Pancreas (tissue), 10 donors: ENCODE results near the gene PHLPP2. TPM values are rescaled to one million over a fixed set of nuclear protein-coding genes. Genes with fewer than 3 reads are reported as not detected.
"Not testable (repeated sequence)": the region's sequence is repeated elsewhere in the genome, so short reads cannot be mapped to it uniquely, and the experiment has no call there.

ENCODE experiments used
- ATAC-seq, 4 donors: fragments of 200-7000 bp; cut with Tn5 transposase; one replicate each; pipeline versions ENCODE4 v1.8.0 to v1.9.1; 2020; ENCODE audit warnings: mild to moderate bottlenecking in 4 of 4, moderate library complexity in 4 of 4
- DNase-seq, 6 donors: peaks; one replicate each; pipeline ENCODE4 v3.0.0-alpha.2; 2020
- FAIRE-seq: peaks from 2 replicates; lab custom pipeline; 2012; peaks lifted over from hg19 to GRCh38; lab: Jason Lieb, UNC
- H3K27ac ChIP-seq, 4 donors: fragments of 200-600 bp; sonication (generic); 1 replicate in 3 of 4; 2 replicates in 1 of 4; pipeline versions ENCODE4 v1.5.0 to v1.8.0; 2020
- H3K27me3 ChIP-seq, 4 donors: fragments of 200-600 bp; one replicate each; pipeline ENCODE4 v1.8.0; 2021
- H3K36me3 ChIP-seq, 3 donors: fragments of 200-600 bp; sonication (generic) in 1 of 3; one replicate each; pipeline versions ENCODE4 v1.5.0 to v1.8.0; 2020 to 2021
- H3K4me1 ChIP-seq, 3 donors: fragments of 200-600 bp; one replicate each; pipeline ENCODE4 v1.8.0; 2021
- H3K4me3 ChIP-seq, 4 donors: fragments of 200-600 bp; sonication (generic) in 2 of 4; one replicate each; pipeline versions ENCODE4 v1.5.0 to v1.8.0; 2020 to 2021
- H3K9me3 ChIP-seq, 4 donors: fragments of 200-600 bp; one replicate each; pipeline ENCODE4 v1.8.0; 2021
- WGBS, 2 donors: extraction: QIAGEN DNeasy Blood & Tissue Kit; methylation state at CpG; one replicate each; pipeline ENCODE4 v1.1.7; 2013; 5-methylcytosine and 5-hydroxymethylcytosine counted together
- intact Hi-C, 3 donors: fragments of 100-400 bp; cut with DNase I; formaldehyde crosslinking; loops; one replicate each; pipeline versions ENCODE4 v1.11.1 to v1.14.2; 2022
- polyA plus RNA-seq, 2 donors: library from polyadenylated mRNA; stranded (reverse); fragments of 200-250 nt; gene quantifications; one replicate each; pipeline ENCODE4 v1.2.3, GENCODE V29; 2013
- total RNA-seq, 6 donors: library from RNA; stranded (reverse); fragmentation: NEBNext Ultra II Directional in 4 of 6; extraction: Animal tissue kit (Norgen Biotek cat#: 25700) in 4 of 6; gene quantifications; one replicate each; pipeline versions ENCODE4 v1.2.1 to v1.2.4, GENCODE V29; 2021 to 2023
- TF ChIP-seq, protein P1 (sequence below), 4 donors: fragments of 200-600 bp; sonication (generic) in 3 of 4; IDR thresholded peaks; one replicate each; pipeline versions ENCODE4 v1.5.0 to v1.8.0; 2021; ENCODE audit warnings: antibody characterized with exemption in 4 of 4
- donor health status: healthy with polysubstance abuse.
- donor health status: DM: no; HTN: no; CAD: no; lungs with moderate emphysema.
- donor health status: DM: no; HTN: no; CAD: no.
- donor health status: control.
- donor health status: control.
- donor health status: Bipolar disorder and iron deficiency.
- donor health status: DM: yes; HTN: yes; CAD: no.
- donor health status: DM: no; HTN: no; CAD: no.
- donor health status: DM: no; HTN: no; CAD: no.
- donor health status: DM: yes; HTN: yes; CAD: no.

The PHLPP2 gene
- total and polyA plus RNA-seq, 8 donors: 1.3 to 4.6 (median 2.8) TPM

DNA sequence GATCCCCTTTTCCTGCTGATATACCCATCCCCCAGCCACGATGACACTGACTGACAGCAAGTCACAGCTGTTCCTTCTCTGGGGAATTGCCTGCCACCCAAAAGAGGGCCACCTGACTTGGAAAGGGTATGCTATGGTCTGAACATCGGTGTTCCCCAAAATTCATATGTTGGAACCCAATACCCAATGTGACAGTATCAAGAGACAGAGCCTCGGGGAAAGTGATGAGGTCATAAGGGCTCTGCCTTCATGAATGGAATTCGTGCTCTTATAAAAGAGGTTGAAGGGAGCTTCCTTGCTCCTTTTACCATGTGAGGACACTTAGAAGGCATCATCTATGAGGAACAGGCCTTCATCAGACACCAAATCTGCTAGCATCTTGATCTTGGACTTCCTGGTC lies 106.1 kb downstream of the PHLPP2 start:
- no peak for ATAC-seq
- WGBS, 2 donors: 74 to 77% methylated on average over 4 of the region's 4 CpGs
- no peak overlapping the region for H3K4me3 ChIP-seq
- H3K27ac ChIP-seq: no peak overlapping the region
- H3K4me1 ChIP-seq: no peaks in the 10 kb centered on the region
- intact Hi-C loops: loop anchor here in 1 of 3 donors (10.0 kb wide), 1 partner anchor 204 kb away; no protein-coding TSS in a partner anchor
- TF ChIP-seq, protein P1, sequence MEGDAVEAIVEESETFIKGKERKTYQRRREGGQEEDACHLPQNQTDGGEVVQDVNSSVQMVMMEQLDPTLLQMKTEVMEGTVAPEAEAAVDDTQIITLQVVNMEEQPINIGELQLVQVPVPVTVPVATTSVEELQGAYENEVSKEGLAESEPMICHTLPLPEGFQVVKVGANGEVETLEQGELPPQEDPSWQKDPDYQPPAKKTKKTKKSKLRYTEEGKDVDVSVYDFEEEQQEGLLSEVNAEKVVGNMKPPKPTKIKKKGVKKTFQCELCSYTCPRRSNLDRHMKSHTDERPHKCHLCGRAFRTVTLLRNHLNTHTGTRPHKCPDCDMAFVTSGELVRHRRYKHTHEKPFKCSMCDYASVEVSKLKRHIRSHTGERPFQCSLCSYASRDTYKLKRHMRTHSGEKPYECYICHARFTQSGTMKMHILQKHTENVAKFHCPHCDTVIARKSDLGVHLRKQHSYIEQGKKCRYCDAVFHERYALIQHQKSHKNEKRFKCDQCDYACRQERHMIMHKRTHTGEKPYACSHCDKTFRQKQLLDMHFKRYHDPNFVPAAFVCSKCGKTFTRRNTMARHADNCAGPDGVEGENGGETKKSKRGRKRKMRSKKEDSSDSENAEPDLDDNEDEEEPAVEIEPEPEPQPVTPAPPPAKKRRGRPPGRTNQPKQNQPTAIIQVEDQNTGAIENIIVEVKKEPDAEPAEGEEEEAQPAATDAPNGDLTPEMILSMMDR (IDR thresholded peaks at IDR 0.05): no peak
- DNase-seq: no peak
- H3K9me3 ChIP-seq: no peaks in the 10 kb centered on the region
- H3K36me3 ChIP-seq: no peaks in the 10 kb centered on the region
- no peaks in the 10 kb centered on the region for H3K27me3 ChIP-seq
- no peak for FAIRE-seq

DNA sequence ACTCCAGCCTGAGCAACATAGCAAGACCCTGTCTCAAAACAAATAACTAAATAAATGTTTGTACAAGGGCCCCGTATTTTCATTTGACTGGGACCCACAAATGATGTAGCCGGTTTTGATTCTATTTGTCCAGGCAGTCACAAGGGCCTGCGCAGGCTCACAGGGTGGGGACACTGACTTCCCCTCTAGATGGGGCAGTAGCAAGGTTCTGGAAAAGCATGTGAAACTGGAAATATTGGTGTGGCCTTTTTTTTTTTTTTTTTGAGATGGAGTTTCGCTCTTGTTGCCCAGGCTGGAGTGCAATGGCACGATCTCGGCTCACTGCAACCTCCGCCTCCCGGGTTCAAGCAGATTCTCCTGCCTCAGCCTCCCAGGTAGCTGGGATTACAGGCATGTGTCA lies 109.5 kb downstream of the PHLPP2 start:
- not testable (repeated sequence) for H3K27ac ChIP-seq, H3K36me3 ChIP-seq, H3K9me3 ChIP-seq, DNase-seq, FAIRE-seq, H3K4me3 ChIP-seq, H3K27me3 ChIP-seq, ATAC-seq, H3K4me1 ChIP-seq
- intact Hi-C loops: loop anchor here in 1 of 3 donors (10.0 kb wide), 1 partner anchor 200 kb away; no protein-coding TSS in a partner anchor
- 85 to 90% methylated on average over 8 of the region's 8 CpGs for WGBS, 2 donors

DNA sequence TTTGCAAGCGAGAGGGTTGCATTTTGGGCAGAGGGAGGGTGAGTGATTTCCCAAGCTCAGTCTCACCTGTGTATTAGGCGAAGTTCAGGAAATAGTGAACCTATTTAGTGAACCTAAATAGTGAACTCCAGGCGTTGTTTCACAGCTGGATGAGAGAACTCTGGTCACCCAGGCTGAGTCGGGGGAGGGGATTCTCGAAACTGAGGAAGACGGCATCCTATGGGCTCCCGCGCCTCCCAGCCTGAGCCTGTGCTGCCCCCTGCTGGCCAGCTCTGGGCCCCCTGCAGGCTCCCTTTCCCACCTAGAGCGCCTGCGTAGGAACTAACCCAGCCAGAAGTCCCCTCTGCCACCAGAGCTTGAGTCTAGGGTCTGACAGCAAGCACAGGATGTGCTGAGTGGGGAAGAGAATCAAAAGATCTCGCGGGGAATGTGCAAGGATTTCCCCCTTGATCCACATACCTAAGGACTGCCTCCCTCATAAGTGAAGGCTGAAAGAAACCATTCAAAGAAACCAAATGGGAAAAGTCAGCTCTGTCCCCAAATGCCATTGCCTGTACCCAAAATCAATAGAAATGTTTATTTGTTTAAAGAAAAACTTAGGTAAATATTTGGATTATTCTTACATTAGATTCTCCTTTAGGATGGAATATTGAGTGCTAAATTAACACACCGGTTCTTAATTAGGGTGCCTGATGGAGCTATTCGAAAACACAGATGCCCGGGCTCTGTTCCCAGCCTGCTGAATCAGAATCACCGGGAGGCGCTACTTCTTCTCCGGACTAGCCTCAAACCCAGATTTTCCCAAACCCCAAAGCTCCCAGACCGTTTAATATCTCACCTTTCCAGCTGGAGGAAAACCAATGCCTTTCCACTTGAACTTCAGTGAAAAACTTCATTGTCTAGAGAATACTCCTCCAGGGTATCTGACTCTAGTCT lies 113.3 kb downstream of the PHLPP2 start:
- FAIRE-seq: no peak
- Histone ChIP-seq H3K9me3 (no peaks in the 10 kb centered on the region), H3K27ac (no peak overlapping the region), H3K4me1 (no peaks in the 10 kb centered on the region), H3K27me3 (no peaks in the 10 kb centered on the region), H3K4me3 (no peak overlapping the region), H3K36me3 (no peaks in the 10 kb centered on the region)
- ATAC-seq: peak; percentile 98 to 100 (median 99)
- peak; percentile 62 to 98 (median 86) for DNase-seq
- TF ChIP-seq, protein P1 (IDR thresholded peaks at IDR 0.05): peak; percentile 91 to 93 (median 93)
- intact Hi-C loops: loop anchor here in 1 of 3 donors (10.0 kb wide), 1 partner anchor 196 kb away; no protein-coding TSS in a partner anchor
- WGBS, 2 donors: 6 to 7% methylated on average over 19 of the region's 19 CpGs

DNA sequence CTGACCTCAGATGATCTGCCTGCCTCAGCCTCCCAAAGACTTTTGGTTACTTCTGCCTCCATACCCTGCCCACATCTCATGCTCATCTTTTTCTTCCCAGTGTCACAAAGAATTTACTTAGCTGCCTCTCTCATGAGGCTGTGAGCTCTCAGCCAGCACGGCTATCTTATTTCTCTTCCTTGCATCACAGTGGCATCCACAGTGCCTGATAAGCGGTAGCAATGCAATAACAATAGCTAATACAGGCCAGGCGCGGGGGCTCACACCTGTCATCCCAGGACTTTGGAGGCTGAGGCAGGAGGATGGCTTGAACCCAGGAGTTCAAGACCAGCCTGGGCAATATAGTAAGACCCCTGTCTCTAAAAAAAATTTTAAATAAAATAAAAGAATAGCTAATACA lies 114.1 kb downstream of the PHLPP2 start:
- H3K27ac ChIP-seq: no peak overlapping the region
- FAIRE-seq (no peak), ATAC-seq (no peak), DNase-seq (no peak)
- H3K9me3 ChIP-seq: no peaks in the 10 kb centered on the region
- 56% methylated on average over 4 of the region's 4 CpGs for WGBS, 2 donors
- TF ChIP-seq, protein P1 (IDR thresholded peaks at IDR 0.05): no peak
- no peak overlapping the region for H3K4me3 ChIP-seq
- no peaks in the 10 kb centered on the region for H3K4me1 ChIP-seq
- H3K36me3 ChIP-seq: no peaks in the 10 kb centered on the region
- H3K27me3 ChIP-seq: no peaks in the 10 kb centered on the region
- intact Hi-C loops: loop anchor here in 1 of 3 donors (10.0 kb wide), 1 partner anchor 196 kb away; no protein-coding TSS in a partner anchor

DNA sequence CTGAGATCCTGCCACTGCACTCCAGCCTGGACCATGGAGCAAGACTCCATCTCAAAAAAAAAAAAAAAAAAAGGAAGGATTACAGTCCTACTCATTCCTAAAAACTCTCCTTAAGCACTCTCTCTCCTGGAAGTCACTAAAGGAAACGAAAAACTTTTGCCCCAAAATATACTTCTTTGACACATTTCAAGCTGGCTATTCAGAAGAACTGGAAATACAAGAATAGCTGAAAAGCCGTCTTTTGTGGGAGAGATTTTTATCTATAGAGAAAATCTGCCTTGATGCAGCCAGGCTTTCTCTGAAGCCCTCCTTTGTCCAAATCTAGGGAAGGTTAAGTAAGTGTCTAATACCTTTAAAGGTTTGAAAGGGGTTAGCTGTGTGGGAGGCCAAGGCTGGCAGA lies 115.4 kb downstream of the PHLPP2 start:
- WGBS, 2 donors: 48 to 58% methylated on average over 2 of the region's 2 CpGs

More for the DNA sequence above, 115.4 kb downstream of the PHLPP2 start:
- no peaks in the 10 kb centered on the region for H3K36me3 ChIP-seq
- no peak overlapping the region for H3K27ac ChIP-seq
- H3K4me3 ChIP-seq: no peak overlapping the region
- TF ChIP-seq, protein P1 (IDR thresholded peaks at IDR 0.05): no peak
- H3K4me1 ChIP-seq: no peaks in the 10 kb centered on the region
- FAIRE-seq (no peak), ATAC-seq (no peak), DNase-seq (no peak)
- intact Hi-C loops: no loop called here
- H3K9me3 ChIP-seq: no peaks in the 10 kb centered on the region
- no peaks in the 10 kb centered on the region for H3K27me3 ChIP-seq
